SU-DHL-6 (cell line): ENCODE data around the gene MGMT.

Source experiments
- H2AFZ ChIP-seq: fragments of 200-600 bp; sonication (generic); 2 replicates; pipeline ENCODE4 v1.6.1; 2014; ENCODE audit warnings: low read depth, mild to moderate bottlenecking, moderate library complexity, mixed read lengths, antibody characterized with exemption, low read length; ENCODE audit not compliant: severe bottlenecking
- H3F3A ChIP-seq: fragments of 200-600 bp; shearing (Covaris generic); 2 replicates; pipeline ENCODE4 v1.6.0; 2016; ENCODE audit warnings: antibody characterized with exemption, mild to moderate bottlenecking; ENCODE audit not compliant: insufficient read depth
- H3K27ac ChIP-seq: fragments of 200-600 bp; sonication (generic); 2 replicates; pipeline ENCODE4 v1.5.1; 2016; ENCODE audit warnings: low read depth, mild to moderate bottlenecking, low read length, moderate library complexity, mixed read lengths
- H3K27me3 ChIP-seq: fragments of 200-600 bp; sonication (generic), shearing (Covaris generic); 2 replicates; pipeline ENCODE4 v1.6.0; 2014; ENCODE audit warnings: mild to moderate bottlenecking, low read length
- H3K36me3 ChIP-seq: fragments of 200-600 bp; sonication (generic); 2 replicates; pipeline ENCODE4 v1.6.1; 2014; ENCODE audit warnings: mild to moderate bottlenecking, low read length, mixed read lengths
- H3K4me2 ChIP-seq: fragments of 300-600, 200-600 bp; shearing (Covaris generic), sonication (generic); 2 replicates; pipeline ENCODE4 v1.6.0; 2014; ENCODE audit warnings: low read length, low read depth, mild to moderate bottlenecking; ENCODE audit not compliant: poor library complexity, severe bottlenecking
- H3K4me3 ChIP-seq: fragments of 200-600 bp; sonication (generic); 2 replicates; pipeline ENCODE4 v1.5.1; 2014; ENCODE audit warnings: antibody characterized with exemption, low read length, mild to moderate bottlenecking, mixed read lengths; ENCODE audit not compliant: insufficient read depth, poor library complexity, severe bottlenecking
- H3K79me2 ChIP-seq: fragments of 200-600 bp; sonication (generic); 2 replicates; pipeline ENCODE4 v1.6.1; 2014; ENCODE audit warnings: mild to moderate bottlenecking, low read length, moderate library complexity; ENCODE audit not compliant: insufficient read depth
- H3K9ac ChIP-seq: fragments of 200-600 bp; sonication (generic); 2 replicates; pipeline ENCODE4 v1.7.0; 2014; ENCODE audit warnings: mild to moderate bottlenecking, low read length
- H3K9me2 ChIP-seq: fragments of 200-600 bp; sonication (generic); replicated peaks from 2 replicates; pipeline ENCODE4 v1.6.1; 2014; ENCODE audit warnings: low read length; ENCODE audit not compliant: insufficient read depth
- H3K9me3 ChIP-seq: fragments of 200-600 bp; sonication (generic); 2 replicates; pipeline ENCODE4 v1.6.1; 2014; ENCODE audit warnings: low read length, mixed read lengths; ENCODE audit not compliant: insufficient read depth
- H4K20me1 ChIP-seq: fragments of 200-600 bp; sonication (generic); 2 replicates; pipeline ENCODE4 v1.6.1; 2014; ENCODE audit warnings: low read depth, mild to moderate bottlenecking, antibody characterized with exemption, low read length, moderate library complexity, mixed read lengths
- EZH2phosphoT487 ChIP-seq: fragments of 200-600 bp; sonication (generic), shearing (Covaris generic); conservative IDR thresholded peaks from 2 replicates; pipeline ENCODE4 v1.6.1; 2018; ENCODE audit warnings: mild to moderate bottlenecking, antibody characterized with exemption, low read length, moderate library complexity, mixed read lengths
- TF ChIP-seq, protein P1 (sequence below): fragments of 200-600 bp; sonication (generic); IDR thresholded peaks from one replicate; pipeline ENCODE4 v1.5.1; 2017; ENCODE audit warnings: antibody characterized with exemption, mild to moderate bottlenecking, low read length, moderate library complexity; ENCODE audit not compliant: insufficient read depth, poor library complexity, severe bottlenecking

Gene MGMT

GRCh38 chr10:129627442-129627841 is 160.4 kb downstream of the MGMT start:
- no peaks in the 10 kb centered on the region for H3K9me3 ChIP-seq
- H3K4me3 ChIP-seq, result no peak overlapping the region
- H3K4me2 ChIP-seq, result no peak overlapping the region
- no peaks in the 10 kb centered on the region for H4K20me1 ChIP-seq
- H3F3A ChIP-seq, result no peaks in the 10 kb centered on the region
- H3K79me2 ChIP-seq, result no peaks in the 10 kb centered on the region
- H3K9ac ChIP-seq, result no peak overlapping the region
- no peak for TF ChIP-seq EZH2phosphoT487
- TF ChIP-seq, protein P1, sequence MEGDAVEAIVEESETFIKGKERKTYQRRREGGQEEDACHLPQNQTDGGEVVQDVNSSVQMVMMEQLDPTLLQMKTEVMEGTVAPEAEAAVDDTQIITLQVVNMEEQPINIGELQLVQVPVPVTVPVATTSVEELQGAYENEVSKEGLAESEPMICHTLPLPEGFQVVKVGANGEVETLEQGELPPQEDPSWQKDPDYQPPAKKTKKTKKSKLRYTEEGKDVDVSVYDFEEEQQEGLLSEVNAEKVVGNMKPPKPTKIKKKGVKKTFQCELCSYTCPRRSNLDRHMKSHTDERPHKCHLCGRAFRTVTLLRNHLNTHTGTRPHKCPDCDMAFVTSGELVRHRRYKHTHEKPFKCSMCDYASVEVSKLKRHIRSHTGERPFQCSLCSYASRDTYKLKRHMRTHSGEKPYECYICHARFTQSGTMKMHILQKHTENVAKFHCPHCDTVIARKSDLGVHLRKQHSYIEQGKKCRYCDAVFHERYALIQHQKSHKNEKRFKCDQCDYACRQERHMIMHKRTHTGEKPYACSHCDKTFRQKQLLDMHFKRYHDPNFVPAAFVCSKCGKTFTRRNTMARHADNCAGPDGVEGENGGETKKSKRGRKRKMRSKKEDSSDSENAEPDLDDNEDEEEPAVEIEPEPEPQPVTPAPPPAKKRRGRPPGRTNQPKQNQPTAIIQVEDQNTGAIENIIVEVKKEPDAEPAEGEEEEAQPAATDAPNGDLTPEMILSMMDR, result no peak
- H3K27ac ChIP-seq, result no peak overlapping the region
- no peak overlapping the region for H2AFZ ChIP-seq
- H3K36me3 ChIP-seq, result no peaks in the 10 kb centered on the region
- H3K27me3 ChIP-seq, result no peaks in the 10 kb centered on the region
- no peaks in the 10 kb centered on the region for H3K9me2 ChIP-seq

DNA sequence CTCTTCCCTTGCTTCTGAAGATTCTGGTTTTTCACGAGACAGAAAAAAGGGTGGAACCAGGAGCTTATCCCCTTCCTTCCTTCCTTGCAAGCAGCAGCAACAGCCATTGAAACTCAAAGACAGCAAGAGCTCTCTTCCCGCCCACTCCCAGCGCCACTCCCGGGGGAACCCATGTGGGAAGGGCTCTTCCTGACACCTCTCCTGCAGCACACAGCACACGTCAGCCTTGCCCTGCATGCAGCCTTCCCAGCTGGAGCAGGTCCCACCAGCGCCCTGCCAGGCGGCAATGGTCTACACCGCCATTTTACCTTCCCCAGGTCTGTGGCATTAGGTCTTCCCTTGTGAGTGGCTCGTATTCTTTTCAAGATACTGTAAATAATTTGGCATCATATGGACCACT is 161.8 kb downstream of the MGMT start:
- Histone ChIP-seq H3K4me2 (no peak overlapping the region), H3K9ac (no peak overlapping the region), H3K4me3 (no peak overlapping the region), H2AFZ (no peak overlapping the region), H4K20me1 (no peaks in the 10 kb centered on the region), H3K27ac (no peak overlapping the region), H3K27me3 (no peaks in the 10 kb centered on the region), H3K79me2 (no peaks in the 10 kb centered on the region), H3K9me3 (no peaks in the 10 kb centered on the region), H3K9me2 (no peaks in the 10 kb centered on the region; the same call in 1 of the 2 replicates), H3K36me3 (no peaks in the 10 kb centered on the region), H3F3A (no peaks in the 10 kb centered on the region)
- TF ChIP-seq EZH2phosphoT487, result no peak
- TF ChIP-seq, protein P1, result no peak

DNA sequence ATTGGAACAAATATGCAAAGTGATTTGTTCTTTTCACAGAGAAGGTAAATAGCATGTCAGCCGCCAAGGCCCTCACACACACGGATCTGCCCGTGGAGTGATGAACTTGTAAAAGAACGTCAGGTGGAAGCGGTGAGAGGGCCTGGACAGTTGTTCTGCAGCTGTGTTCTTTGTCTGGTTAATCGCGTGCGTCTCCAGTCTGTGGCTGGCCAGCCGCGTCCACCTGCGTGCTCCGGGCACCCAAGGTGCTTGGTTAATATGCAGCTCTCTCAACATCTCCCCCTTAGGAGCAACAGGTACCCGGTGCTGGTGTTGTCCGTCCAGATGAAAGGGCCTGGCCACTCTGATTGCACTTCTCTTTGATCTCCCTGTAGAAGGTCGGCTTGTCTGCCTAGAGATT is 162.9 kb downstream of the MGMT start:
- Histone ChIP-seq H3K4me2 (no peak overlapping the region), H3K27me3 (no peaks in the 10 kb centered on the region), H3K4me3 (no peak overlapping the region), H3K9me3 (no peaks in the 10 kb centered on the region; the same call in 1 of the 2 replicates), H3K36me3 (no peaks in the 10 kb centered on the region), H3K9me2 (no peaks in the 10 kb centered on the region; the same call in 1 of the 2 replicates), H3F3A (no peaks in the 10 kb centered on the region), H3K9ac (no peak overlapping the region), H2AFZ (no peak overlapping the region), H3K27ac (no peak overlapping the region), H3K79me2 (no peaks in the 10 kb centered on the region), H4K20me1 (no peaks in the 10 kb centered on the region)
- TF ChIP-seq, protein P1, result no peak
- no peak for TF ChIP-seq EZH2phosphoT487

DNA sequence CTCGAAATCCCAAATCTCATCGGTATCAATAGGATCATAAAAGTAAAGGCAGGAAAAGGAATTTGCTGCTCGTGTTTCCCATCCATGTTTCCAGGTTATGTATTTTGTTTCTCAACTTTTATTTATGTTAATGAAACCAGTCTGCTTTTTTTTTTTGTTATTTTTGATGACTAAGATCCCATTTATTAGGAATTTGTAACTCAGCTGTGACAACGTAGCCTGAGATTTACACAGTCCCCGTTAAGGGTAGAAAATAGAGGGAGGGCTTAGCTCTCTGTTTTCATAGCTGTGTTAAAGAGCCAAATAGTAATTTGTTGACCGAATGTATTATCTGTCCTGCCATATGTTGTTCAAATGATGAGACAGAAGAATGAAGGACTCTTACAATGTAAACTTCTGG is 164.0 kb downstream of the MGMT start:
- no peaks in the 10 kb centered on the region for H3F3A ChIP-seq
- no peak overlapping the region for H3K4me2 ChIP-seq
- H4K20me1 ChIP-seq, result no peaks in the 10 kb centered on the region
- H3K4me3 ChIP-seq, result no peak overlapping the region
- no peak overlapping the region for H3K27ac ChIP-seq
- no peaks in the 10 kb centered on the region for H3K79me2 ChIP-seq
- H3K9me2 ChIP-seq, result no peaks in the 10 kb centered on the region; the same call in 1 of the 2 replicates
- no peak for TF ChIP-seq EZH2phosphoT487
- TF ChIP-seq, protein P1, result no peak
- no peaks in the 10 kb centered on the region; the same call in 1 of the 2 replicates for H3K9me3 ChIP-seq
- H3K27me3 ChIP-seq, result no peaks in the 10 kb centered on the region
- H2AFZ ChIP-seq, result no peak overlapping the region
- no peak overlapping the region for H3K9ac ChIP-seq
- no peaks in the 10 kb centered on the region for H3K36me3 ChIP-seq
